ENCODE data around the gene TMEM120B.

The TMEM120B gene

GRCh38 chr12:121748571-121749265, 36.2 kb downstream of the TMEM120B start:
- peak; percentile 44 for DNase-seq (ENCODE audit: low read depth, low spot score)
- CTCF ChIA-PET: interaction anchor here (1.0 to 1.6 kb wide), 5 partner anchors 25 to 51 kb away, joined by 3 to 9 read pairs (median 3); partner anchors contain the start of genes RHOF and TMEM120B
- TF ChIP-seq CTCF (IDR thresholded peaks at IDR 0.05; ENCODE audit: insufficient read depth, low read length, missing control alignments): no peak
- POLR2A ChIA-PET: interaction anchor here (0.6 kb wide), 1 partner anchor 139 kb away, joined by 3 read pairs; no protein-coding TSS in a partner anchor
- no peak overlapping the region for H3K4me3 ChIP-seq (ENCODE audit: low read depth, low read length)

- POLR2A ChIA-PET: interaction anchor here (0.6 kb wide), 1 partner anchor 139 kb away, joined by 3 read pairs; no protein-coding TSS in a partner anchor
- no peak for DNase-seq (ENCODE audit: low read depth, low spot score)
- CTCF ChIA-PET: interaction anchor here (1.0 to 1.6 kb wide), 4 partner anchors 27 to 51 kb away, joined by 3 to 9 read pairs (median 4); partner anchors contain the start of genes RHOF and TMEM120B
- H3K4me3 ChIP-seq (ENCODE audit: low read depth, low read length): no peak overlapping the region
- no peak for TF ChIP-seq CTCF (IDR thresholded peaks at IDR 0.05; ENCODE audit: insufficient read depth, low read length, missing control alignments)
These were observed 36.7 kb downstream of the TMEM120B start for GRCh38 chr12:121749267-121749666.

- no peak for TF ChIP-seq CTCF (IDR thresholded peaks at IDR 0.05; ENCODE audit: insufficient read depth, low read length, missing control alignments)
- no peak for DNase-seq (ENCODE audit: low read depth, low spot score)
- ChIA-PET POLR2A (no interaction called here), CTCF (no interaction called here)
- H3K4me3 ChIP-seq (ENCODE audit: low read depth, low read length): no peak overlapping the region
These were observed 38.0 kb downstream of the TMEM120B start for GRCh38 chr12:121750507-121750955.

- DNase-seq (ENCODE audit: low read depth, low spot score): no peak
- POLR2A ChIA-PET: no interaction called here
- H3K4me3 ChIP-seq (ENCODE audit: low read depth, low read length): no peak overlapping the region
- no peak for TF ChIP-seq CTCF (IDR thresholded peaks at IDR 0.05; ENCODE audit: insufficient read depth, low read length, missing control alignments)
- CTCF ChIA-PET: no interaction called here
These were observed 38.5 kb downstream of the TMEM120B start for GRCh38 chr12:121751034-121751433.

GRCh38 chr12:121751749-121752351, 39.3 kb downstream of the TMEM120B start:
- no peak for DNase-seq (ENCODE audit: low read depth, low spot score)
- ChIA-PET POLR2A (no interaction called here), CTCF (no interaction called here)
- no peak overlapping the region for H3K4me3 ChIP-seq (ENCODE audit: low read depth, low read length)
- TF ChIP-seq CTCF (IDR thresholded peaks at IDR 0.05; ENCODE audit: insufficient read depth, low read length, missing control alignments): no peak

GRCh38 chr12:121753844-121754264, 41.3 kb downstream of the TMEM120B start:
- POLR2A ChIA-PET: no interaction called here

More at GRCh38 chr12:121753844-121754264, 41.3 kb downstream of the TMEM120B start:
- DNase-seq (ENCODE audit: low read depth, low spot score): no peak
- no peak overlapping the region for H3K4me3 ChIP-seq (ENCODE audit: low read depth, low read length)
- CTCF ChIA-PET: interaction anchor here (1.8 kb wide), 1 partner anchor 19 kb away, joined by 6 read pairs; no protein-coding TSS in a partner anchor
- no peak for TF ChIP-seq CTCF (IDR thresholded peaks at IDR 0.05; ENCODE audit: insufficient read depth, low read length, missing control alignments)

Data from AG04449 (cell line).